GM21576 (cell line): ENCODE data around the gene ABHD15.
A peak's percentile ranks its signal among the peaks of the same experiment; 100 is the strongest.

Experiments
- ATAC-seq: cut with Tn5 transposase; IDR thresholded peaks from one replicate; pipeline ENCODE4 v1.9.1; 2021; ENCODE audit warnings: mild to moderate bottlenecking, moderate library complexity; ENCODE audit not compliant: unreplicated experiment

ABHD15 gene

GRCh38 chr17:29566473-29567303 is at the start of gene ABHD15:
ABHD15 (minus strand) TSS chr17:29567037; CDS start chr17:29566966, 71 bp downstream.
- ATAC-seq: peak; percentile 21

DNA sequence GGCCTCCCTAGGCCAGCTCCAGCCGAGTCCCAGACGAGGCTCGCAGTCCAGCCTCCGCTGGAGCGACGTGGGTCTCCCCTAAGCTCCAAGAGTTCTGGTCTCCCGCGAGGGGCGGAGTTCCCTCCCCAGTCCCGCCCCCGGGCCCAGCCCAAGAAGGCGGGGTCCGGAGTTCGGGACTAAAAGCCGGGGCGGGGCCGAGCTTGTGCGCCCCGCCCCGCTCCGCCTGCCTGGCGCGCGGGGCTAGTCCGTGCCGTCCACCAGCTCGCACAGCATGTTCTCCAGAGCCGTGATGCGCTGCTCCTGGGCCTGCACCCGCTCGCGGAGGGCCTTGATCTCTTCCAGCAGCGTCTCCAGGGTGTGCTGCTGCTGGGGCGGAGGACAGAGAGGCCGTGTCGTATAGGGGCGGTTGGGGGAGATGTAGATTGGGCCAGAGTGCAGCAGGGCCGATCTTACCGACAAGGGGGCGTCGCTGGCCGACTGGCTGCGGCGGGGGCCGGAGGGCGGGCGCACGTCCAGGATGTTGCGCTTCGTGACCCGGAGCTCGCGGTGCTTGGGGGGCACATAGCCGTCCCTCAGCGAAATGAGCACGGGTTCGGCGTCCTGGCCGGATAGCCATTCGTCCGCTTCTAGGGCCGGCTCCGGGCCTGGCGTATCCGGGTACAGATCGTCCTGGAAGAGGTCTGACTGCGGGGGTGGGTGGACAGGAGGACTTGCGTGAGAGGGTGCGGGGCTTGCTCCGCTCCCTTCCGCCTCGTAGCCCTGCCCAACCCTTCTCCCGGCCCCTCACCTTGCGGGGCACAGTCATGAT is 48.9 kb upstream of the ABHD15 start:
- no peak for ATAC-seq

DNA sequence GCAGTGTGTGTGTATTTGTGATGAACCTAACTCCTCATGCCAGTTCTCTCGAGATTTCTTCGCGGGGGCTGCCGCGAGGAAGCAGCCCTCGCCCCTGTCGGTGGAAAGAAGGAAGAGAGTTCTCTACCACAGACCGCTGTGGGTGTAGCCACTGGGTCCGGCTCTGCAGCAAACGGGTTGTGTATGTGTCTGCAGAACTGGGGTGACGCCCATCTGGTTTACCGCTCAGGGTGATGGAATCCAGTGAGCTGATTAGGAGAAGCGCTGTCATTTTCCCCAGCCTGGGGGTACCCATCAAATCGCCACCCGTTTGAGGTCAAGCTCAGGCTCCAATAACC is 48.2 kb upstream of the ABHD15 start:
- no peak for ATAC-seq

DNA sequence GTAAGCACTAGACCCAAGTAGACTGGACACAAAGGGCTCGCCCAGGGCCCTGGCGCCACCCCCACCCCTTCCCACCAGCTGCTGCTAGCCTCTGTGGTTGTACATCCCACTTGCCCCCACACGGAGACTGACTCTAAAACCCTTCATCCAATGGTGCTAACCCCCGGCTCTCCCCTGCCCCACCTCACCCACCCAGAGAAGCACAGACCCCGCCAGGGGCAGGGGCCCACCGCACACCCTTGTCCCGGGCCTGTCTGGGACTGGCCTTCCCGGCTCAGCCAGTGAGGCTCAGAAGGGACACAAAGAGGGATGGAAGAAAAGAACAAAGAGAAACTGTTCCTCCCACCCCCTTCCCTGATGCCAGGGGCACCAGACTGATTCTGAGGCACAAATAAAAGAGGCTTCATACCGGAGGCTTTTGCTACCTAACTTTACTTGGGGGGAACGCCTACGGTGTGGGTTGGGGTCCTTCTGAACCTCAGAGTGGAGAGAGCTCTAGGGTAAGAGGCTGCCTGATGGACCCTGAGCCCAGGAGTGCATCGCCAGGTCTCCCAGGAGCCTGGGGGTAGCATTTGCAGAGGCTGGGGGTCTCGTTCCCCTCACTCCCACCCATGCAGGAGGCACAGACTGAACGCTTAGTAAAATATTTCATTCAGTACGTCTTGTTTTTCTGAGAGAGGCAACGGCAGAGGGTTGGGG is 47.7 kb upstream of the ABHD15 start:
- ATAC-seq: no peak

DNA sequence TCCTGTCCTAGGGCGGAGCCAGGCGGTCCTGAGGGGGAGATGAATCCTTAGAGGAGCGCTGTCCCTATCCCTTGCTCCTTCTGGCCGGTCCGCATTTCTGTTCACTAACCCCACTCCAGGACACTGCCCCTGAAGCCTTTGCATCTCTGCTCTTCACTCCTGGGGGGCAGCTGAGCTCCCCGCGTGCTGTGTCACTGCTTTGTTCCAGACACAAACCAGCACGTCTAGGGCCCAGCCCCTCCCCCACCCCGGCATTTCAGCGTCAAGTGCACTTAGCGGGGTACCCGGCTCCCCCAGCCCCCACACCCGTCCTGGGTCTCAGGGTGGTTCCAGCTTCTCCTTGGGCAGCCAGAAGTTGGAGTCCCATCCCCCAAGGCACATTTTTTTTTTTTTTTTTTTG is 47.0 kb upstream of the ABHD15 start:
- no peak for ATAC-seq

DNA sequence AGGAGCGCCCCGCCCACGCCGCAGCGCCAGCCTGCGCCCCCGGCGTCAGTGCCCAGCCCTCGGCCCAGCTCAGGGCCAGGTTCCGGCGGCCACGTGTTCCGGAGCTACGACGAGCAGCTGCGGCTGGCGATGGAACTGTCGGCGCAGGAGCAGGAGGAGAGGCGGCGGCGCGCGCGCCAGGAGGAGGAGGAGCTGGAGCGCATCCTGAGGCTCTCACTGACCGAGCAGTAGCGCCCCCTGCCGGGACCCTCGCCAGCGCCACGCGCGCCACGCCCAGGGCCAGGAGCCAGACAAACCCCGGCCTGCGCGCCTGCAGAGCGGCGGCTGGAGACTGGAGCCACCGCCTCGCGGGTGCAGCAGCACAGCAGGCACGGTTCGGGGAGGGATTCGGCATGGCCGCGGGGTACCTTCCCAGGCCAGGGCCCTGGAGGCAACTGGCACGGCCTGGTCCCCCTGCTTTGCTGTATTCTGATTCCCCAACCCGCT is 46.6 kb upstream of the ABHD15 start:
- no peak for ATAC-seq

- no peak for ATAC-seq
Measured at GRCh38 chr17:29612404-29613280, 45.8 kb upstream of the ABHD15 start.

- no peak for ATAC-seq
Measured at GRCh38 chr17:29612094-29612403, 45.2 kb upstream of the ABHD15 start.

- ATAC-seq: no peak
Measured at GRCh38 chr17:29611351-29612093, 44.7 kb upstream of the ABHD15 start.

DNA sequence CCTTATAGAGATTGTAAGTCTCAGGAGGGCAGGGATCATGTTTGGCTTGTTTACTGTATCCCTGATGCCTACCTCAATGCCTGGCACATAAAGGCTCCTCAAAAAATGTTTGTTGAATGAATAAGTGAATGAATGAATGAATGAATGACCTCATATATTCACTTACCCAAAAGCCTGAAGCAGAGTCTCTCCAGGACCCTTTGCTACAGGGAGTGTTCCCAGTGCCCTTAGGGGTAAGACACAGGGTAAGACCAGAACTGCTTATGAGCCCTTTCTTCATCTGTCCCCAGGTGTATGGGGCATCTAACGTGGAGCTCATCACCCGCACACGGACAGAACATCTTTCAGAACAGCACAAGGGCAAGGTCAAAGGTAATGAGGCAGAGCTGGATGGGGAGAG is 43.6 kb upstream of the ABHD15 start:
- ATAC-seq: no peak

GRCh38 chr17:29608986-29609385 is 42.1 kb upstream of the ABHD15 start:
- no peak for ATAC-seq

DNA sequence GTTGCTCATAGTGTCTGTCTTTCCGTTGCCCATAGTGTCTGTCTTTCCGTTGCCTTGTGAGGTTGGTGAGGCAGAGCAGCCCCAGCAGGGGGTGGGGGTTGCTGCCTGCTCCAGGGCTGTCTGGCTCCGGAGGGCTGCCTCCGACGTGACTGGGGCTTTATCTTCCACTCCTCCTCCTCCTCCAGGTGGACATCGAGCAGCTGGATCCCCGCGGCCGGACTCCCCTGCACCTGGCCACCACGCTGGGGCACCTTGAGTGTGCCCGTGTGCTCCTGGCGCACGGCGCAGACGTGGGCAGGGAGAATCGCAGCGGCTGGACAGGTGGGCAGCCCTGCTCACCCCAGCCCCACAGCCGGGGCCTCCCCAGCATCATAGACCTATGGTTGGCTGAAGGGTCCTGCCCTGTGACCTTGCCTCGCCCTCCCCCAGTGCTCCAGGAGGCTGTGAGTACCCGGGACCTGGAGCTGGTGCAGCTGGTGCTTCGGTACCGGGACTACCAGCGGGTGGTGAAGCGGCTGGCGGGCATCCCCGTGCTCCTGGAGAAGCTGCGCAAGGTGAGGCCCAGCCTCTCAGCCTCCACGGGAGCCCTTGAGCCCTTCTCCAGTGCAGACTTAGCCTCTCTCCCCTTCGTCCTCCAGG is 40.8 kb upstream of the ABHD15 start:
- no peak for ATAC-seq

- ATAC-seq: no peak
Measured at GRCh38 chr17:29603109-29603674, 36.4 kb upstream of the ABHD15 start.

DNA sequence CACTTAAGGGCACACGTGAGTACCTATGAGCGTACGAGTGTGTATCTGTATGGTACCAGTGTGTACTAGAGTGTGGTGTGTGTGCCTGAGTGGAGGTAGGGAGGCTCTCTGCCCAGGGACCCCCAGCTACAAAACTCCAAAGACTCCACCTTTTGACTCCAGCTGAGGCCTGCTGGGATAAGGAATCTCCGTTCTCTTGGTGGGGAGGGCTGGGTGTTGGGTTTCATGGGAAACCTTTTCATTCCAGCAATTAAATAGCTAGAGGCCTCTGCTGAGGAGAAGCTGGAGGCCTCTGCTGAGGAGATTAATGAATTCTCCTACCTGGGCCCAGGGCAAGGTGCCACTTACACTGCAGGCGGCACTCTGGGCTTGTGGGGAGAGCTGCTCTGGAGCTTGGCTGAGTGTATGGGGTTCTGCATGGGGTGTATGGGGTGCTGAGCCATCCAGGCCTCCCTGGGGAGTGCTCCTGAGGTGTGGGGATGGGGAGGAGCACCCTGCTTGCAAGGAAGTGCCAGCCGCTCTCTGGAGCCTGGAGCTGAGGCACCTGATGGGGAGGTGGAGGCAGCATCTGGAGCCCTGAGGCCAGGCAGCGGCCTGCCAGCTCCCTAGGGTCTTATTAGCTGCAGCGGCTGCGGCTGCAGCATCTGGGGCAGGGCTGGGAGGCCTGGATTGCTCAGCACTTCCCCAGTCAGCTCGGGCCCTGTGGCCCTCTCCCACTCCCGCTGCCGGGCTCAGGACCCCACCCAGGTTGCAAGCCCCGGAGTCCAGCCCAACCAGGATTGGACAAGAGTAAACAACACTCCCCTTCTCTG is 30.7 kb upstream of the ABHD15 start:
- no peak for ATAC-seq

GRCh38 chr17:29596811-29597210 is 30.0 kb upstream of the ABHD15 start:
- no peak for ATAC-seq

- no peak for ATAC-seq
Measured at GRCh38 chr17:29595943-29596774, 29.3 kb upstream of the ABHD15 start.
